Neutrophil (primary cell): ENCODE data around the gene TSPAN11.

Source experiments
- H3K27ac ChIP-seq: fragments of 200-600 bp; sonication (generic); 2 replicates; pipeline ENCODE4 v1.5.1; 2016; ENCODE audit warnings: mild to moderate bottlenecking, moderate library complexity
- H3K27me3 ChIP-seq: fragments of 200-600 bp; sonication (generic); 2 replicates; pipeline ENCODE4 v1.6.0; 2016; ENCODE audit warnings: mild to moderate bottlenecking
- H3K36me3 ChIP-seq: fragments of 200-600 bp; sonication (generic); 2 replicates; pipeline ENCODE4 v1.5.1; 2017
- H3K4me1 ChIP-seq, 2 experiments: fragments of 200-600 bp in 1 of 2; sonication (generic) in 1 of 2; 1 replicate in 1 of 2; 2 replicates in 1 of 2; pipeline versions ENCODE4 v1.5.1 to v1.6.1; 2013 to 2016; ENCODE audit warnings: low read depth in 1 of 2, low read length in 1 of 2, mild to moderate bottlenecking in 1 of 2, moderate library complexity in 1 of 2; ENCODE audit not compliant: control insufficient read depth in 1 of 2, insufficient read depth in 1 of 2
- H3K4me3 ChIP-seq, 2 experiments: fragments of 200-600 bp in 1 of 2; sonication (generic) in 1 of 2; 1 replicate in 1 of 2; 2 replicates in 1 of 2; pipeline ENCODE4 v1.5.1; 2013 to 2016; ENCODE audit warnings: low read depth in 1 of 2, low read length in 1 of 2, mild to moderate bottlenecking in 1 of 2, moderate library complexity in 1 of 2
- H3K9me3 ChIP-seq: fragments of 200-600 bp; sonication (generic); 2 replicates; pipeline ENCODE4 v1.5.1; 2016
- TF ChIP-seq, protein P1 (sequence below): fragments of 200-600 bp; sonication (generic); IDR thresholded peaks from 2 replicates; pipeline ENCODE4 v1.5.1; 2016; ENCODE audit warnings: antibody characterized with exemption

Gene TSPAN11

DNA sequence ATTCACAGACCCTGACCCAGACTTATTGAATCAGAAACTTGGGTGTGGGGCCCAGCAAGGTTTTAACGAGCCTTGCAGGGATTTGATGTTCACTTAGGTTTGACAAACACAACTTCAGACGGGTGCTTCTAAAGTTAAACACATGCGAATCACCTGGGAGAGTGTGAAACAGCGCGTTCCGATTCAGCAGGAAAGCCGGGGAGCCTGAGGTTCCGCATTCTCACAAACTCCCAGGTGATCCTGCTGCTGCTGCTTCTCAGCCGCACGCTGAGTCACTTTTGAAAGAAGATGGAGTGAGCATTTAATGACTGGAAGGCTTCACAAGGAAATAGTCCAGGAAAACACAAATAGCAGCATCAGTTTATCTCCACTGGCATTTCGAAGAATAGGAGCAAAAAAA is 102.9 kb downstream of the TSPAN11 start:
- TF ChIP-seq, protein P1, sequence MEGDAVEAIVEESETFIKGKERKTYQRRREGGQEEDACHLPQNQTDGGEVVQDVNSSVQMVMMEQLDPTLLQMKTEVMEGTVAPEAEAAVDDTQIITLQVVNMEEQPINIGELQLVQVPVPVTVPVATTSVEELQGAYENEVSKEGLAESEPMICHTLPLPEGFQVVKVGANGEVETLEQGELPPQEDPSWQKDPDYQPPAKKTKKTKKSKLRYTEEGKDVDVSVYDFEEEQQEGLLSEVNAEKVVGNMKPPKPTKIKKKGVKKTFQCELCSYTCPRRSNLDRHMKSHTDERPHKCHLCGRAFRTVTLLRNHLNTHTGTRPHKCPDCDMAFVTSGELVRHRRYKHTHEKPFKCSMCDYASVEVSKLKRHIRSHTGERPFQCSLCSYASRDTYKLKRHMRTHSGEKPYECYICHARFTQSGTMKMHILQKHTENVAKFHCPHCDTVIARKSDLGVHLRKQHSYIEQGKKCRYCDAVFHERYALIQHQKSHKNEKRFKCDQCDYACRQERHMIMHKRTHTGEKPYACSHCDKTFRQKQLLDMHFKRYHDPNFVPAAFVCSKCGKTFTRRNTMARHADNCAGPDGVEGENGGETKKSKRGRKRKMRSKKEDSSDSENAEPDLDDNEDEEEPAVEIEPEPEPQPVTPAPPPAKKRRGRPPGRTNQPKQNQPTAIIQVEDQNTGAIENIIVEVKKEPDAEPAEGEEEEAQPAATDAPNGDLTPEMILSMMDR: no peak

DNA sequence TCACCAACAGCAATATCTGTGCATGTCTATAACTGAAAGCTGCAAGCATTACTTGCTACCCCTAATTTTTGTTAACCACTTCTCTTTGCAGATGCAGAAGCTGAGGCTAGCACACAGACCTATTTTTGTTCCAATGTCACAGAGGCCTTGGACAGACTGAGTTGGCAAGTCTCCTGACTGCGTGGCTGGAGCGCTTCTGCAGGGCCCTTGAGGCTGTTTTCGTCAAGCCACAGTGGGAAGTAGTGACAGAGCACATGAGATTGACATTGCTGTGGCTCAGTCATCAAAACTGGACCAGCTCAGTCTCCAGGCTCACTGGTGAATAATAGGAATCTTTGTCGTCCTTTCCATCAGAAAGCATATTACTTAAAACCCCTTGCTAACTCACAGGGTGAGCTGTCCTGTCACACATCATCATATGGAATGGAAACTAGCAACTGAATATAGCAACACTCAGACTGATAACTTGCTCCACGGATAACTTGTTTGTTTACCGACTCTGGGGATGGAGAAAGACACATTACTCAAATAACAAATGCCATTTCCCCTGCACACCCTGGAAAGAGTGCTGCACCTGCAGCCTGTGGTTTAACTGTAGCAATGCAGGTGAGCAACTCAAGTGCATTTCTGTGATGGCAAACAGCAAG is 103.5 kb downstream of the TSPAN11 start:
- Histone ChIP-seq H3K36me3 (no peaks in the 10 kb centered on the region), H3K4me3 (no peak overlapping the region), H3K9me3 (no peaks in the 10 kb centered on the region), H3K4me1 (no peaks in the 10 kb centered on the region), H3K27ac (no peak overlapping the region), H3K27me3 (no peaks in the 10 kb centered on the region)
- TF ChIP-seq, protein P1: no peak

More for the DNA sequence above, 102.9 kb downstream of the TSPAN11 start:
- no peaks in the 10 kb centered on the region for H3K27me3 ChIP-seq
- H3K4me1 ChIP-seq: no peaks in the 10 kb centered on the region
- no peak overlapping the region for H3K27ac ChIP-seq
- H3K4me3 ChIP-seq: no peak overlapping the region
- no peaks in the 10 kb centered on the region for H3K9me3 ChIP-seq
- no peaks in the 10 kb centered on the region for H3K36me3 ChIP-seq

DNA sequence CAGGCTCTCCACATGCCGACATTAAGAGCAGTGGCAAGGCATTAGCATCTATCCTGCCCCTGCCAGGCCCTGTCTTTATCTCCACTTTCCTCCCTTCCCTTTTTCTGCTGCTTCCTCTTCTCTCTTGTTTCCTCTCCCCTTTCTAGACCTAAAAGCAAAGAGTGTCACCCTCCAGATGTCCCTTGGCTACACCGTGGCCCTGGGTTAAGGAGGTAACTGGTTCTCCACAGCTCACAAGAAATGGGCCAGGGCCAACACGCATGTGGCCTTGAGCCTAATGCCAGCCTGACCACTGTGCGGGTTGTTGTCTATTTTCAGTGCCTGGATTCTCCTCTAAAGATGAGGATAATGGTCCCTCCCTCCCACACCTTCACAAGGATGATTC is 105.4 kb downstream of the TSPAN11 start:
- TF ChIP-seq, protein P1: no peak
- H3K4me1 ChIP-seq: no peaks in the 10 kb centered on the region
- H3K27me3 ChIP-seq: no peaks in the 10 kb centered on the region
- no peak overlapping the region for H3K4me3 ChIP-seq
- no peaks in the 10 kb centered on the region for H3K9me3 ChIP-seq
- no peaks in the 10 kb centered on the region for H3K36me3 ChIP-seq
- no peak overlapping the region for H3K27ac ChIP-seq

DNA sequence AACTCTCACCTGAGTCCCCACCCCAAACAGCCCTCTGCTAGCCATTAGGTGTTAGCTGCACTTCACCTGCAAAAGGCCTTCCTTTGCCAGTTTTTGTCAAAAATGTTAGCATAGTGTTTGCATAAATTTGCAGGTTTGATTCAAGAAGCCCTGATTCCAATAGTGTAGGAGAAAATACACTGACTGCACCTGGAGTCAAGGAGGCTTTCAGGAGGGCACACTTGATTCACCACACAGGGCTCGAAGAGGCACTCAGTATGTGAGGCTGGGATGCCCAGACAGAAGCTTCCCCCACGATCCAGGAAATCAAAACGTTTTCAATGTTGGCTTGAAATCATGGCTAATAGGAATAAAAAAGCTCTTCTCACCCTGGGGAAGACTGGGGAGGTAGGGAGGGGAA is 106.6 kb downstream of the TSPAN11 start:
- TF ChIP-seq, protein P1: no peak
- Histone ChIP-seq H3K27me3 (no peaks in the 10 kb centered on the region), H3K4me3 (no peak overlapping the region), H3K36me3 (no peaks in the 10 kb centered on the region), H3K9me3 (no peaks in the 10 kb centered on the region), H3K4me1 (no peaks in the 10 kb centered on the region), H3K27ac (no peak overlapping the region)

DNA sequence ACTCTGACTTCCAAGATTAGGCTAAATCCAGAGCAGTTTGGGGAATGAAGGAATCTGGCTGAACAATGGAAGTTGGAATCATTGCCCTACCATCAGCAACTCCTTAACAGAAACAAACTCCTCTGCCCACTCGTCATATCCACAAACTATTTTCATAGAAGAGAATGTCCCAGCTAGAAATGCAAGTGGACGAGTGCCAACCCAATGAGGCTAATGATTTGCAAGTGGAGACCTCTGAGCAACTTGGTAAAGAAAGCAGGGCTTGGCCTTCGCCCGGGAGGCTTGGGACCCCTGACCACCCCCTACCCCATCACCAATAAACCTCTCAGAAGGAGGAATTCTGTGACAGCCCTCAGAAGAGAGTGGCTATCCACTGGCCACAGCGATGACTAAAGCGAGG is 107.1 kb downstream of the TSPAN11 start:
- no peak overlapping the region for H3K4me3 ChIP-seq
- no peak overlapping the region for H3K27ac ChIP-seq
- H3K4me1 ChIP-seq: no peaks in the 10 kb centered on the region
- no peaks in the 10 kb centered on the region for H3K36me3 ChIP-seq
- H3K27me3 ChIP-seq: no peaks in the 10 kb centered on the region
- no peaks in the 10 kb centered on the region for H3K9me3 ChIP-seq
- TF ChIP-seq, protein P1: no peak
